ENCODE data around the gene SFXN3. TPM values are rescaled to one million over a fixed set of nuclear protein-coding genes. Genes with fewer than 3 reads are reported as not detected.

Gene SFXN3
- 82.1 TPM for total RNA-seq

GRCh38 chr10:101031128-101031795 lies at the start of gene SFXN3, which contains the start of gene PDZD7:
TSS of gene SFXN3 (plus strand) at chr10:101031234. CDS start at chr10:101034695, 3,461 bp downstream.
TSS of gene PDZD7 (minus strand) at chr10:101031129. CDS start at chr10:101030219, 910 bp downstream.

GRCh38 chr10:100986952-100987684 lies 43.9 kb upstream of the SFXN3 start, which contains the start of the genes MRPL43 and TWNK:
TSS of gene MRPL43 (minus strand) at chr10:100987497. CDS start at chr10:100987443, 54 bp downstream.
TSS of gene TWNK (plus strand) at chr10:100987543. CDS start at chr10:100988211, 668 bp downstream.

GRCh38 chr10:100999742-101000126 lies 31.3 kb upstream of the SFXN3 start, which contains the start of gene LZTS2:
TSS of gene LZTS2 (plus strand) at chr10:100999808. CDS start at chr10:101002539, 2,731 bp downstream.

GRCh38 chr10:101061624-101062231 lies 30.7 kb downstream of the SFXN3 start, which contains the start of gene KAZALD1:
TSS of gene KAZALD1 (plus strand) at chr10:101061989. CDS start at chr10:101062593, 604 bp downstream.

Other genes with a start within 250 kb of the SFXN3 start
- gene SLF2, start 118.3 kb upstream of the SFXN3 start, total RNA-seq, result 64.1 TPM
- 6.6 TPM for gene SEMA4G, start 61.7 kb upstream of the SFXN3 start, total RNA-seq
- gene MRPL43, start 43.7 kb upstream of the SFXN3 start, total RNA-seq, result 50.3 TPM
- 8.5 TPM for gene TWNK, start 43.7 kb upstream of the SFXN3 start, total RNA-seq
- gene LZTS2, start 31.4 kb upstream of the SFXN3 start, total RNA-seq, result 62.8 TPM
- 2.1 TPM for gene PDZD7, start 105 bp upstream of the SFXN3 start, total RNA-seq
- gene KAZALD1, start 30.8 kb downstream of the SFXN3 start, total RNA-seq, result 24.5 TPM
- not detected for gene TLX1, start 100.1 kb downstream of the SFXN3 start, total RNA-seq
- not detected for gene LBX1, start 198.2 kb downstream of the SFXN3 start, total RNA-seq